Liver (tissue), 3 donors: Measurements from ENCODE around the gene C1QTNF1.

Experiments used
- HNF4A ChIP-seq, 2 donors: conservative IDR thresholded peaks; 2 replicates each; pipeline ENCODE4 v1.6.1; 2016; ENCODE audit warnings: antibody characterized with exemption in 2 of 2, mild to moderate bottlenecking in 2 of 2
- RXRA ChIP-seq, 2 donors: IDR thresholded peaks; 2 replicates each; pipeline ENCODE4 v1.6.1; 2017 to 2018; ENCODE audit warnings: antibody characterized with exemption in 2 of 2, mild to moderate bottlenecking in 1 of 2
- SP1 ChIP-seq: IDR thresholded peaks from 2 replicates; pipeline ENCODE4 v1.6.1; 2018; ENCODE audit warnings: antibody characterized with exemption, mild to moderate bottlenecking
- TAF1 ChIP-seq: conservative IDR thresholded peaks from 2 replicates; pipeline ENCODE4 v1.6.1; 2016; ENCODE audit warnings: antibody characterized with exemption, mild to moderate bottlenecking
- YY1 ChIP-seq: IDR thresholded peaks from 2 replicates; pipeline ENCODE4 v1.6.1; 2016; ENCODE audit warnings: antibody characterized with exemption, mild to moderate bottlenecking
- ZBTB33 ChIP-seq: IDR thresholded peaks from 2 replicates; pipeline ENCODE4 v1.6.1; 2016; ENCODE audit warnings: antibody characterized with exemption
- TF ChIP-seq, protein P1 (sequence below): fragments of 150-350 bp; IDR thresholded peaks from 2 replicates; pipeline ENCODE4 v1.5.1; 2017; ENCODE audit warnings: improper control_type of control experiment, low read depth, low read length; ENCODE audit not compliant: missing input control
- TF ChIP-seq, protein P2 (sequence below): IDR thresholded peaks from 2 replicates; pipeline ENCODE4 v1.6.1; 2016; ENCODE audit warnings: antibody characterized with exemption, mild to moderate bottlenecking
- TF ChIP-seq, protein P3 (sequence below): IDR thresholded peaks from 2 replicates; pipeline ENCODE4 v1.6.1; 2016; ENCODE audit warnings: antibody characterized with exemption
- donor health status: healthy.
- donor health status: healthy.

- TF ChIP-seq, protein P1, sequence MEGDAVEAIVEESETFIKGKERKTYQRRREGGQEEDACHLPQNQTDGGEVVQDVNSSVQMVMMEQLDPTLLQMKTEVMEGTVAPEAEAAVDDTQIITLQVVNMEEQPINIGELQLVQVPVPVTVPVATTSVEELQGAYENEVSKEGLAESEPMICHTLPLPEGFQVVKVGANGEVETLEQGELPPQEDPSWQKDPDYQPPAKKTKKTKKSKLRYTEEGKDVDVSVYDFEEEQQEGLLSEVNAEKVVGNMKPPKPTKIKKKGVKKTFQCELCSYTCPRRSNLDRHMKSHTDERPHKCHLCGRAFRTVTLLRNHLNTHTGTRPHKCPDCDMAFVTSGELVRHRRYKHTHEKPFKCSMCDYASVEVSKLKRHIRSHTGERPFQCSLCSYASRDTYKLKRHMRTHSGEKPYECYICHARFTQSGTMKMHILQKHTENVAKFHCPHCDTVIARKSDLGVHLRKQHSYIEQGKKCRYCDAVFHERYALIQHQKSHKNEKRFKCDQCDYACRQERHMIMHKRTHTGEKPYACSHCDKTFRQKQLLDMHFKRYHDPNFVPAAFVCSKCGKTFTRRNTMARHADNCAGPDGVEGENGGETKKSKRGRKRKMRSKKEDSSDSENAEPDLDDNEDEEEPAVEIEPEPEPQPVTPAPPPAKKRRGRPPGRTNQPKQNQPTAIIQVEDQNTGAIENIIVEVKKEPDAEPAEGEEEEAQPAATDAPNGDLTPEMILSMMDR, result no peak
- no peak for TF ChIP-seq TAF1
- TF ChIP-seq SP1, result no peak
- TF ChIP-seq, protein P2, sequence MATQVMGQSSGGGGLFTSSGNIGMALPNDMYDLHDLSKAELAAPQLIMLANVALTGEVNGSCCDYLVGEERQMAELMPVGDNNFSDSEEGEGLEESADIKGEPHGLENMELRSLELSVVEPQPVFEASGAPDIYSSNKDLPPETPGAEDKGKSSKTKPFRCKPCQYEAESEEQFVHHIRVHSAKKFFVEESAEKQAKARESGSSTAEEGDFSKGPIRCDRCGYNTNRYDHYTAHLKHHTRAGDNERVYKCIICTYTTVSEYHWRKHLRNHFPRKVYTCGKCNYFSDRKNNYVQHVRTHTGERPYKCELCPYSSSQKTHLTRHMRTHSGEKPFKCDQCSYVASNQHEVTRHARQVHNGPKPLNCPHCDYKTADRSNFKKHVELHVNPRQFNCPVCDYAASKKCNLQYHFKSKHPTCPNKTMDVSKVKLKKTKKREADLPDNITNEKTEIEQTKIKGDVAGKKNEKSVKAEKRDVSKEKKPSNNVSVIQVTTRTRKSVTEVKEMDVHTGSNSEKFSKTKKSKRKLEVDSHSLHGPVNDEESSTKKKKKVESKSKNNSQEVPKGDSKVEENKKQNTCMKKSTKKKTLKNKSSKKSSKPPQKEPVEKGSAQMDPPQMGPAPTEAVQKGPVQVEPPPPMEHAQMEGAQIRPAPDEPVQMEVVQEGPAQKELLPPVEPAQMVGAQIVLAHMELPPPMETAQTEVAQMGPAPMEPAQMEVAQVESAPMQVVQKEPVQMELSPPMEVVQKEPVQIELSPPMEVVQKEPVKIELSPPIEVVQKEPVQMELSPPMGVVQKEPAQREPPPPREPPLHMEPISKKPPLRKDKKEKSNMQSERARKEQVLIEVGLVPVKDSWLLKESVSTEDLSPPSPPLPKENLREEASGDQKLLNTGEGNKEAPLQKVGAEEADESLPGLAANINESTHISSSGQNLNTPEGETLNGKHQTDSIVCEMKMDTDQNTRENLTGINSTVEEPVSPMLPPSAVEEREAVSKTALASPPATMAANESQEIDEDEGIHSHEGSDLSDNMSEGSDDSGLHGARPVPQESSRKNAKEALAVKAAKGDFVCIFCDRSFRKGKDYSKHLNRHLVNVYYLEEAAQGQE, result no peak
- TF ChIP-seq HNF4A (conservative IDR thresholded peaks at IDR 0.05), result no peak
- TF ChIP-seq ZBTB33, result no peak
- TF ChIP-seq RXRA (IDR thresholded peaks at IDR 0.05), result no peak
- TF ChIP-seq, protein P3, sequence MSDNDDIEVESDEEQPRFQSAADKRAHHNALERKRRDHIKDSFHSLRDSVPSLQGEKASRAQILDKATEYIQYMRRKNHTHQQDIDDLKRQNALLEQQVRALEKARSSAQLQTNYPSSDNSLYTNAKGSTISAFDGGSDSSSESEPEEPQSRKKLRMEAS, result no peak
- no peak for TF ChIP-seq YY1
Observed at GRCh38 chr17:79024901-79025737, 1.1 kb downstream of the C1QTNF1 start.
